DOHH2 (cell line): ENCODE measurements around the gene CLCA2.

Experiments
- H3F3A ChIP-seq: fragments of 200-600 bp; sonication (generic), shearing (Covaris generic); 2 replicates; pipeline ENCODE4 v1.6.0; 2016; ENCODE audit warnings: antibody characterized with exemption, mild to moderate bottlenecking; ENCODE audit not compliant: control insufficient read depth, insufficient read depth
- H3K27ac ChIP-seq: fragments of 200-600 bp; sonication (generic); 2 replicates; pipeline ENCODE4 v1.5.1; 2014; ENCODE audit warnings: low read depth, mild to moderate bottlenecking, low read length, moderate library complexity
- H3K27me3 ChIP-seq: fragments of 200-600 bp; sonication (generic); 2 replicates; pipeline ENCODE4 v1.6.1; 2014; ENCODE audit warnings: mild to moderate bottlenecking, low read length, mixed read lengths; ENCODE audit not compliant: control insufficient read depth
- H3K36me3 ChIP-seq: fragments of 200-600 bp; sonication (generic); 2 replicates; pipeline ENCODE4 v1.6.1; 2014; ENCODE audit warnings: mild to moderate bottlenecking, low read length, moderate library complexity, mixed read lengths; ENCODE audit not compliant: control insufficient read depth
- H3K4me1 ChIP-seq: fragments of 200-600 bp; sonication (generic); 2 replicates; pipeline ENCODE4 v1.6.1; 2014; ENCODE audit warnings: mild to moderate bottlenecking, low read length, mixed read lengths; ENCODE audit not compliant: control insufficient read depth
- H3K4me2 ChIP-seq: fragments of 200-600 bp; sonication (generic); 2 replicates; pipeline ENCODE4 v1.6.0; 2014; ENCODE audit warnings: mild to moderate bottlenecking, low read length, moderate library complexity
- H3K4me3 ChIP-seq: fragments of 200-600 bp; sonication (generic); 2 replicates; pipeline ENCODE4 v1.5.1; 2014; ENCODE audit warnings: mild to moderate bottlenecking, low read length, mixed read lengths
- H3K79me2 ChIP-seq: fragments of 200-600 bp; sonication (generic); 2 replicates; pipeline ENCODE4 v1.6.1; 2014; ENCODE audit warnings: mild to moderate bottlenecking, low read length, mixed read lengths; ENCODE audit not compliant: control insufficient read depth
- H3K9me2 ChIP-seq: fragments of 200-600 bp; sonication (generic); replicated peaks from 2 replicates; pipeline ENCODE4 v1.6.1; 2014; ENCODE audit warnings: mild to moderate bottlenecking, low read length, mixed read lengths; ENCODE audit not compliant: control insufficient read depth
- H3K9me3 ChIP-seq: fragments of 200-600 bp; sonication (generic); 2 replicates; pipeline ENCODE4 v1.6.1; 2014; ENCODE audit warnings: antibody characterized with exemption, low read length, mixed read lengths; ENCODE audit not compliant: control insufficient read depth, insufficient read depth
- H4K20me1 ChIP-seq: fragments of 200-600 bp; sonication (generic); 2 replicates; pipeline ENCODE4 v1.6.0; 2014; ENCODE audit warnings: low read depth, mild to moderate bottlenecking, antibody characterized with exemption, low read length, moderate library complexity; ENCODE audit not compliant: control insufficient read depth, insufficient read depth
- CTCF ChIP-seq: fragments of 200-600 bp; sonication (generic); IDR thresholded peaks from one replicate; pipeline ENCODE4 v1.5.1; 2014; ENCODE audit warnings: antibody characterized with exemption, mild to moderate bottlenecking, low read depth, low read length; ENCODE audit not compliant: poor library complexity, severe bottlenecking
- EZH2phosphoT487 ChIP-seq: fragments of 200-600 bp; sonication (generic); IDR thresholded peaks from 2 replicates; pipeline ENCODE4 v1.6.1; 2017; ENCODE audit warnings: borderline replicate concordance, mild to moderate bottlenecking, antibody characterized with exemption, low read length, moderate library complexity, mixed read lengths

CLCA2 gene

DNA sequence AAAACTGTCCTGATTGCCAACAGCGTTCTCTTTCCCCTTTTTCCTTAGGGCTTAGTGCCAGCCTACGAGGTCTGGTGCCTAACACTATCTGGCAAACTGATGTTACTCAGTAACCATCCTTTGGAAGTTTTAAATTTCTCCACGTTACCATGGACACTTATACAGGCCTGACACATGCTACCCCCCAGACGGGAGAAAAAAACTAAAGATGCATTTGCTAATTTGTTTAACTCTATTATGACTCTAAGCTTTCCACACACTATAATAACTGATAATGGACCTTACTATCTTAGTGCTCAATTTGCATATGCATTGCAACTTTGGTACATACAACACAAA lies 81.6 kb downstream of the CLCA2 start:
- Histone ChIP-seq H3K9me2 (no peaks in the 10 kb centered on the region), H4K20me1 (no peaks in the 10 kb centered on the region), H3K4me3 (no peak overlapping the region), H3K9me3 (no peaks in the 10 kb centered on the region), H3K27me3 (peaks cover 33% of the 10 kb centered on the region), H3K27ac (no peak overlapping the region), H3F3A (no peaks in the 10 kb centered on the region), H3K79me2 (no peaks in the 10 kb centered on the region), H3K36me3 (no peaks in the 10 kb centered on the region), H3K4me2 (no peak overlapping the region), H3K4me1 (peaks cover 14% of the 10 kb centered on the region)
- TF ChIP-seq CTCF, result no peak
- TF ChIP-seq EZH2phosphoT487, result no peak
